B cell (primary cell): ENCODE results near the gene ZFC3H1. TPM values are rescaled to one million over a fixed set of nuclear protein-coding genes. Genes with fewer than 3 reads are reported as not detected.

Experiments
- ATAC-seq: fragments of 200-7000 bp; cut with Tn5 transposase; one replicate; pipeline ENCODE4 v1.10.0; 2021; ENCODE audit warnings: low read depth, mild to moderate bottlenecking, moderate number of reproducible peaks, moderate library complexity
- CTCF ChIA-PET: fragments of 350-600 bp; sonication (Branson Sonifier 250); formaldehyde crosslinking; loops from one replicate; lab custom pipeline; 2021; ENCODE audit warnings: antibody characterized with exemption, inconsistent platforms; lab: Charles Lee
- POLR2A ChIA-PET: fragments of 350-600 bp; sonication (Branson Sonifier 250); formaldehyde crosslinking; loops from one replicate; lab custom pipeline; 2021; ENCODE audit warnings: antibody characterized with exemption; lab: Charles Lee
- DNase-seq: peaks from one replicate; pipeline ENCODE4 v3.0.0; 2013
- H2AFZ ChIP-seq: 2 replicates; pipeline ENCODE4 v1.6.1; 2012; ENCODE audit warnings: mild to moderate bottlenecking, low read depth, low read length; ENCODE audit not compliant: insufficient read depth, poor library complexity, severe bottlenecking
- H3K27ac ChIP-seq, 2 donors: 1 replicate in 1 of 2; 2 replicates in 1 of 2; pipeline ENCODE4 v1.5.1; 2012 to 2013; ENCODE audit warnings: low read length in 2 of 2, mild to moderate bottlenecking in 2 of 2, moderate library complexity in 1 of 2
- H3K27me3 ChIP-seq, 4 experiments: fragments of 200-600 bp in 1 of 4; sonication (generic) in 1 of 4; replicated peaks in 1 of 4; 1 replicate in 2 of 4; 2 replicates in 2 of 4; pipeline versions ENCODE4 v1.6.1 to v1.7.0; 2013 to 2016; ENCODE audit warnings: low read length in 3 of 4, mild to moderate bottlenecking in 2 of 4, mixed read lengths in 1 of 4, moderate library complexity in 1 of 4; ENCODE audit not compliant: insufficient read depth in 4 of 4, control insufficient read depth in 3 of 4; ENCODE audit errors: control extremely low read depth in 1 of 4
- H3K36me3 ChIP-seq, 2 experiments: replicated peaks in 1 of 2; 1 replicate in 1 of 2; 2 replicates in 1 of 2; pipeline versions ENCODE4 v1.6.1 to v1.7.1; 2013; ENCODE audit warnings: low read length in 1 of 2; ENCODE audit not compliant: insufficient read depth in 2 of 2, control insufficient read depth in 1 of 2; ENCODE audit errors: control extremely low read depth in 1 of 2, extremely low read depth in 1 of 2
- H3K4me1 ChIP-seq, 2 donors: fragments of 200-600 bp in 1 of 2; sonication (generic) in 1 of 2; 1 replicate in 1 of 2; 2 replicates in 1 of 2; pipeline versions ENCODE4 v1.5.1 to v1.6.1; 2013 to 2017; ENCODE audit warnings: low read length in 2 of 2; ENCODE audit not compliant: control insufficient read depth in 2 of 2, insufficient read depth in 2 of 2
- H3K4me2 ChIP-seq: replicated peaks from 2 replicates; pipeline ENCODE3; 2012; ENCODE audit warnings: mild to moderate bottlenecking, low read depth, low read length; ENCODE audit not compliant: poor library complexity, severe bottlenecking
- H3K4me3 ChIP-seq, 5 experiments: fragments of 200-600 bp in 1 of 5; sonication (generic) in 1 of 5; 1 replicate in 3 of 5; 2 replicates in 2 of 5; pipeline versions ENCODE4 v1.5.1 to v1.7.0; 2011 to 2016; ENCODE audit warnings: low read length in 4 of 5, mild to moderate bottlenecking in 4 of 5, low read depth in 2 of 5, control low read depth in 1 of 5, moderate library complexity in 1 of 5; ENCODE audit not compliant: insufficient read depth in 1 of 5; ENCODE audit errors: control extremely low read depth in 1 of 5, extremely low read depth in 1 of 5
- H3K79me2 ChIP-seq: fragments of 200-600 bp; sonication (generic); one replicate; pipeline ENCODE4 v1.6.0; 2016; ENCODE audit warnings: low read length; ENCODE audit not compliant: control insufficient read depth, insufficient read depth
- H3K9ac ChIP-seq: fragments of 200-600 bp; sonication (generic); 2 replicates; pipeline ENCODE4 v1.6.1; 2017; ENCODE audit warnings: mild to moderate bottlenecking, low read length, moderate library complexity
- H3K9me3 ChIP-seq, 3 donors: one replicate each; pipeline versions ENCODE4 v1.6.1 to v1.7.1; 2013; ENCODE audit warnings: low read length in 2 of 3; ENCODE audit not compliant: control insufficient read depth in 2 of 3, insufficient read depth in 1 of 3; ENCODE audit errors: control extremely low read depth in 1 of 3
- H4K20me1 ChIP-seq: 2 replicates; pipeline ENCODE4 v1.6.0; 2012; ENCODE audit warnings: mild to moderate bottlenecking, low read length; ENCODE audit not compliant: insufficient read depth, control insufficient read depth, poor library complexity, severe bottlenecking
- H3K27ac Mint-ChIP-seq: one replicate; pipeline ENCODE4 v1.8.0; 2021; ENCODE audit warnings: mixed read lengths
- H3K27me3 Mint-ChIP-seq: one replicate; pipeline ENCODE4 v1.8.0; 2021; ENCODE audit warnings: mixed read lengths
- H3K4me1 Mint-ChIP-seq: one replicate; pipeline ENCODE4 v1.8.0; 2021; ENCODE audit warnings: mixed read lengths
- H3K4me3 Mint-ChIP-seq: one replicate; pipeline ENCODE4 v1.8.0; 2021; ENCODE audit warnings: mixed read lengths
- H3K9me3 Mint-ChIP-seq: one replicate; pipeline ENCODE4 v1.8.0; 2022; ENCODE audit warnings: mixed read lengths; ENCODE audit not compliant: insufficient read depth
- EZH2 ChIP-seq: IDR thresholded peaks from 2 replicates; pipeline ENCODE4 v1.6.1; 2012; ENCODE audit warnings: borderline replicate concordance, low read depth, mild to moderate bottlenecking, moderate library complexity, low read length; ENCODE audit not compliant: insufficient read depth, poor library complexity, severe bottlenecking
- WGBS: methylation state at CpG from one replicate; pipeline ENCODE4 v1.1.5; 2013; ENCODE audit warnings: missing lambda C conversion rate; ENCODE audit not compliant: insufficient coverage; 5-methylcytosine and 5-hydroxymethylcytosine counted together
- intact Hi-C: fragments of 100-400 bp; cut with micrococcal nuclease; formaldehyde crosslinking; loops from one replicate; pipeline ENCODE4 v1.10.0; 2022
- polyA plus RNA-seq: library from polyadenylated mRNA; depleted of rRNA; stranded (reverse); fragments of >200 nt; gene quantifications from 2 replicates; pipeline ENCODE4 v1.2.3, GENCODE V29; 2012
- total RNA-seq, 2 donors: library from RNA; stranded (reverse); fragments of 120-200 nt in 1 of 2; gene quantifications; 1 replicate in 1 of 2; 2 replicates in 1 of 2; pipeline versions ENCODE4 v1.2.3 to v1.2.4, GENCODE V29; 2013 to 2022
- TF ChIP-seq, protein P1 (sequence below): fragments of 200-600 bp; IDR thresholded peaks from one replicate; pipeline ENCODE4 v1.8.0; 2022; ENCODE audit warnings: antibody characterized with exemption, mild to moderate bottlenecking

ZFC3H1 gene
- total and polyA plus RNA-seq, 2 donors (not counting 1 experiment from before 2014, with no cell fraction given), result 55.9 to 141 TPM

DNA sequence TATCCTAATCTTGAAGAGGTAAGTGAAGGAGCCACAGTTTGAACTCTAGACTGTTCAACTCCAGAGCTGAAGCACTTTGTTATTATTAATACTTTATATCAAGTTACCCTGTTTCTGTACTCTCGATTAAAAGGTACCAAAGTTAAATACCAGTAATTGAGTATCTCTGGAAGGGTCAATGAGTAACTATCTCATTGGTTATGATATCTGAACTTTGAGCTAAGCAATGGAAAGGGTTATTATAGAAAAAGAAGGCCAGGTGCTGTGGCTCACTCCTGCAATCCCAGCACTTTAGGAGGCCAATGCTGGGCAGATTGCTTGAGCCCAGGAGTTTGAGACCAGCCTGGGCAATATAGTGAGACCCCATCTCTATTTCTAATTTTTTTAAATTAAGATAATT is 32.1 kb upstream of the ZFC3H1 start:
- no CpG with 5 or more reads among the region's 1 CpG for WGBS
- no peaks in the 10 kb centered on the region for H3K27me3 ChIP-seq
- H3K9me3 ChIP-seq, result peaks cover 0 to 2% (median 1%) of the 10 kb centered on the region in 3 donors
- H3K4me2 ChIP-seq, result no peak overlapping the region
- no peaks in the 10 kb centered on the region for H4K20me1 ChIP-seq
- Mint-ChIP-seq H3K9me3 (no peaks in the 10 kb centered on the region), H3K27me3 (no peaks in the 10 kb centered on the region), H3K4me1 (peaks cover 57% of the 10 kb centered on the region), H3K4me3 (no peak overlapping the region), H3K27ac (no peak overlapping the region)
- H3K4me1 ChIP-seq, result peaks cover 60 to 62% of the 10 kb centered on the region in 2 donors
- DNase-seq, result no peak
- no peak overlapping the region for H2AFZ ChIP-seq
- ChIA-PET CTCF (interaction anchor here (0.7 to 1.4 kb wide), 5 partner anchors 8 to 59 kb away, joined by 3 read pairs; partner anchors contain the start of genes RAB21 and TMEM19), POLR2A (no interaction called here)
- no peak for ATAC-seq
- H3K4me3 ChIP-seq, result no peak overlapping the region
- peak overlapping the region in 1 of 2 donors; percentile 95 for H3K27ac ChIP-seq
- H3K9ac ChIP-seq, result no peak overlapping the region
- peaks cover 7 to 30% of the 10 kb centered on the region in 2 experiments for H3K36me3 ChIP-seq
- intact Hi-C loops, result loop anchor here (2.0 kb wide), 1 partner anchor 51 kb away; no protein-coding TSS in a partner anchor
- peaks cover 53% of the 10 kb centered on the region for H3K79me2 ChIP-seq
- TF ChIP-seq, protein P1, sequence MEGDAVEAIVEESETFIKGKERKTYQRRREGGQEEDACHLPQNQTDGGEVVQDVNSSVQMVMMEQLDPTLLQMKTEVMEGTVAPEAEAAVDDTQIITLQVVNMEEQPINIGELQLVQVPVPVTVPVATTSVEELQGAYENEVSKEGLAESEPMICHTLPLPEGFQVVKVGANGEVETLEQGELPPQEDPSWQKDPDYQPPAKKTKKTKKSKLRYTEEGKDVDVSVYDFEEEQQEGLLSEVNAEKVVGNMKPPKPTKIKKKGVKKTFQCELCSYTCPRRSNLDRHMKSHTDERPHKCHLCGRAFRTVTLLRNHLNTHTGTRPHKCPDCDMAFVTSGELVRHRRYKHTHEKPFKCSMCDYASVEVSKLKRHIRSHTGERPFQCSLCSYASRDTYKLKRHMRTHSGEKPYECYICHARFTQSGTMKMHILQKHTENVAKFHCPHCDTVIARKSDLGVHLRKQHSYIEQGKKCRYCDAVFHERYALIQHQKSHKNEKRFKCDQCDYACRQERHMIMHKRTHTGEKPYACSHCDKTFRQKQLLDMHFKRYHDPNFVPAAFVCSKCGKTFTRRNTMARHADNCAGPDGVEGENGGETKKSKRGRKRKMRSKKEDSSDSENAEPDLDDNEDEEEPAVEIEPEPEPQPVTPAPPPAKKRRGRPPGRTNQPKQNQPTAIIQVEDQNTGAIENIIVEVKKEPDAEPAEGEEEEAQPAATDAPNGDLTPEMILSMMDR, result no peak
- no peak for TF ChIP-seq EZH2

DNA sequence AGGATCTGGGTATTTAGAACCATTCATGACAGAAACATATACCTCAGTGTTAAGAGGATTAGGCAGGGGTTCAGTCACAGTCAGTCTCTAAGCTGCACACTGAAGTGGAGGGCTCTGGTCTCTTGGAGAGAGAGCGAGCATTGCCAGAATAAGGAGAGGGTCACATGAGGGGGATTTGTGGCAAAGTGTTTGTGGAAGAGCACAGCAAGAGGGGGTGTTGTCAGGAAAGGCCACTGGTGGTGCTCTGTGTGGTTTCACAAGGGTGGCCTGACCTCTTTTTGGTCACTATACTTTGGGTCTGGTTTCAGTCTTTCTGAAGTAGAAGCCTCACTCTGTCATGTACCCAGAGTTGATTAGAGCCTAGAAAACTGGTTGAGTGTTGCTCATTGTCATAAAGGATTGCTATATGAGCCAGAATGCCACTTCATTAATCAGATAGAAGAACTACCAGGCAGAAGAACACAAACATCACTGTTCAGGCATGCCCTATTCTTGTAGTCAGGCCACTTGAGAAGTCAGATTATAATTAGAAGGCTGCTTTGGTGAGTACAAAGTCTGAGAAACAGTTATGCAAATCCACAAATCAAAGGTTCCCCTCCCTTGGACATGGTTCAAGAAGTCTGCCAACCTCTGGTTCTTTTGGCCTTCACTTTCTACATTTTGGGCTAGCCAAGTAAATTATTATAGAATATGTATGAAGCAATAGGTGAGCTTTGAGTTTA is 30.6 kb upstream of the ZFC3H1 start:
- peak overlapping the region; percentile 75 for H3K4me2 ChIP-seq
- Mint-ChIP-seq H3K27me3 (no peaks in the 10 kb centered on the region), H3K9me3 (no peaks in the 10 kb centered on the region), H3K27ac (peak overlapping the region; percentile 88), H3K4me3 (peak overlapping the region; percentile 72), H3K4me1 (peaks cover 69% of the 10 kb centered on the region)
- H3K79me2 ChIP-seq, result peaks cover 65% of the 10 kb centered on the region
- 57% methylated on average over 1 of the region's 1 CpG for WGBS
- H3K9ac ChIP-seq, result peak overlapping the region; percentile 48
- TF ChIP-seq, protein P1, result no peak
- TF ChIP-seq EZH2, result no peak
- peak overlapping the region; percentile 86 to 95 for H3K27ac ChIP-seq
- peaks cover 0 to 2% (median 1%) of the 10 kb centered on the region in 3 donors for H3K9me3 ChIP-seq
- peak overlapping the region; percentile 57 for H2AFZ ChIP-seq
- intact Hi-C loops, result loop anchor here (1.0 to 2.0 kb wide), 2 partner anchors 8 to 53 kb away; partner anchors contain the start of gene TMEM19
- H3K27me3 ChIP-seq, result no peaks in the 10 kb centered on the region
- CTCF ChIA-PET, result interaction anchor here (0.9 to 1.6 kb wide), 4 partner anchors 10 to 58 kb away, joined by 3 to 5 read pairs (median 4); partner anchors contain the start of gene ZFC3H1
- ATAC-seq (peak; percentile 84), DNase-seq (peak; percentile 73)
- peaks cover 5 to 27% of the 10 kb centered on the region in 2 experiments for H3K36me3 ChIP-seq
- peak overlapping the region in 4 of 5 experiments; percentile 10 to 34 (median 25) for H3K4me3 ChIP-seq
- H4K20me1 ChIP-seq, result no peaks in the 10 kb centered on the region
- H3K4me1 ChIP-seq, result peaks cover 72 to 76% of the 10 kb centered on the region in 2 donors
- POLR2A ChIA-PET, result interaction anchor here (1.3 kb wide), 1 partner anchor 31 kb away, joined by 3 read pairs; the partner anchor contains the start of gene ZFC3H1
